GM12878 (cell line): ENCODE results near the gene ANKS1A. TPM values are rescaled to one million over a fixed set of nuclear protein-coding genes. Genes with fewer than 3 reads are reported as not detected.

Source experiments
- ATAC-seq: fragments of 200-7000 bp; cut with Tn5 transposase; 3 replicates; pipeline ENCODE4 v1.9.1; 2020; ENCODE audit warnings: mild to moderate bottlenecking, moderate library complexity
- BruUV-seq: library from RNA; stranded (reverse); fragments of 400-500 nt; replicated peaks from 2 replicates; lab custom pipeline; 2021; lab: Mats Ljungman, UMichigan
- CTCF ChIA-PET: fragments of 300-600 bp; sonication (Branson Sonifier 250); formaldehyde crosslinking; extraction: SDS; loops from one replicate; lab custom pipeline; 2021; ENCODE audit warnings: inconsistent platforms; lab: Yijun Ruan, JAX
- POLR2A ChIA-PET: fragments of 350-600 bp; formaldehyde crosslinking; extraction: SDS; loops from one replicate; lab custom pipeline; 2021; ENCODE audit warnings: inconsistent platforms; lab: Charles Lee
- RAD21 ChIA-PET: fragments of 300-600 bp; sonication (Branson Sonifier 250); formaldehyde crosslinking; loops from one replicate; lab custom pipeline; 2023; ENCODE audit warnings: antibody characterized with exemption; ENCODE audit not compliant: unreplicated experiment; lab: Charles Lee
- SMC1A ChIA-PET: fragments of 300-600 bp; sonication (Branson Sonifier 250); formaldehyde crosslinking; loops from one replicate; lab custom pipeline; 2023; ENCODE audit not compliant: unreplicated experiment, uncharacterized antibody; lab: Charles Lee
- DNase-seq: peaks from one replicate; pipeline ENCODE4 v3.0.0-alpha.2; 2011; ENCODE audit warnings: low read depth, low spot score
- FAIRE-seq: peaks from 3 replicates; lab custom pipeline; 2011; peaks lifted over from hg19 to GRCh38; lab: Jason Lieb, UNC
- H2AFZ ChIP-seq: 2 replicates; pipeline ENCODE4 v1.6.0; 2011; ENCODE audit warnings: low read depth, low read length, control low read depth; ENCODE audit not compliant: control insufficient read depth
- H3K27ac ChIP-seq: 2 replicates; pipeline ENCODE4 v1.5.1; 2011; ENCODE audit warnings: control low read depth; ENCODE audit not compliant: control insufficient read depth, insufficient read depth
- H3K27me3 ChIP-seq, 2 experiments: replicated peaks in 1 of 2; 2 replicates each; pipeline versions ENCODE4 v1.6.0 to v1.6.1; 2011; ENCODE audit warnings: low read length in 1 of 2; ENCODE audit not compliant: control insufficient read depth in 2 of 2, insufficient read depth in 2 of 2
- H3K36me3 ChIP-seq, 2 experiments: 2 replicates each; pipeline ENCODE4 v1.5.1; 2011; ENCODE audit warnings: low read length in 1 of 2; ENCODE audit not compliant: control insufficient read depth in 2 of 2, insufficient read depth in 2 of 2
- H3K4me1 ChIP-seq: 2 replicates; pipeline ENCODE4 v1.6.1; 2011; ENCODE audit warnings: mild to moderate bottlenecking, low read length, moderate library complexity, mixed read lengths; ENCODE audit not compliant: control insufficient read depth, insufficient read depth
- H3K4me2 ChIP-seq: 2 replicates; pipeline ENCODE4 v1.6.0; 2011; ENCODE audit warnings: control low read depth; ENCODE audit not compliant: control insufficient read depth, insufficient read depth
- H3K4me3 ChIP-seq: fragments of 200-600 bp; sonication (generic); 2 replicates; pipeline ENCODE4 v1.5.1; 2016
- H3K79me2 ChIP-seq: 2 replicates; pipeline ENCODE4 v1.6.0; 2011; ENCODE audit warnings: low read length; ENCODE audit not compliant: control insufficient read depth, insufficient read depth
- H3K9ac ChIP-seq: 2 replicates; pipeline ENCODE4 v1.8.0; 2011; ENCODE audit warnings: low read length, control low read depth, mixed read lengths; ENCODE audit not compliant: control insufficient read depth, insufficient read depth
- H3K9me3 ChIP-seq: replicated peaks from 3 replicates; pipeline ENCODE4 v1.5.1; 2011; ENCODE audit warnings: mild to moderate bottlenecking, low read length; ENCODE audit not compliant: control insufficient read depth, insufficient read depth
- H4K20me1 ChIP-seq: 2 replicates; pipeline ENCODE4 v1.6.0; 2011; ENCODE audit not compliant: control insufficient read depth, insufficient read depth
- NFXL1 ChIP-seq: fragments of 450-650 bp; IDR thresholded peaks from 2 replicates; pipeline ENCODE4 v1.6.1; 2017; ENCODE audit warnings: antibody characterized with exemption, mild to moderate bottlenecking, borderline replicate concordance
- ZBED1 ChIP-seq: IDR thresholded peaks from 2 replicates; pipeline ENCODE4 v1.6.1; 2016; ENCODE audit warnings: borderline replicate concordance
- WGBS: methylation state at CpG from one replicate; pipeline ENCODE4 v1.1.6; 2016; ENCODE audit warnings: low lambda C conversion rate; ENCODE audit not compliant: insufficient replicate concordance, insufficient coverage; ENCODE audit errors: missing lambda C conversion rate; 5-methylcytosine and 5-hydroxymethylcytosine counted together
- in situ Hi-C: fragments of 300-500 bp; cut with MboI; formaldehyde crosslinking; loops from 9 replicates; pipeline ENCODE4 v1.14.3; 2018; ENCODE audit warnings: mixed read lengths
- intact Hi-C: fragments of 100-400 bp; cut with micrococcal nuclease; formaldehyde crosslinking; loops from one replicate; pipeline ENCODE4 v1.14.2; 2022; ENCODE audit not compliant: unreplicated experiment
- polyA plus RNA-seq, 11 experiments: library from polyadenylated mRNA; depleted of rRNA in 4 of 11; unstranded in 6 of 11; stranded (reverse) in 5 of 11; fragments of >200 nt; fragmentation: Nextera tagmentation in 4 of 11; fragmentation: Illumina TruSeq in 1 of 11; extraction: Ambion mirVana in 4 of 11; extraction: Trizol in 1 of 11; gene quantifications; 1 replicate in 1 of 11; 2 replicates in 10 of 11; pipeline versions ENCODE4 v1.2.1 to v1.2.3, GENCODE V29; 2011 to 2016; ENCODE audit warnings: inconsistent platforms in 2 of 11, missing spikeins in 2 of 11, low read depth in 1 of 11
- total RNA-seq, 4 experiments: library from RNA; depleted of rRNA in 3 of 4; stranded (reverse); fragments of >200 nt in 3 of 4; fragmentation: Illumina TruSeq in 1 of 4; extraction: Trizol in 1 of 4; gene quantifications; 2 replicates each; pipeline versions ENCODE4 v1.2.1 to v1.2.3, GENCODE V29; 2013 to 2021
- TF ChIP-seq, protein P1 (sequence below): fragments of 450-650 bp; IDR thresholded peaks from 2 replicates; pipeline ENCODE4 v1.6.1; 2018; ENCODE audit warnings: mild to moderate bottlenecking, low read depth, moderate library complexity; ENCODE audit not compliant: partially characterized antibody

ANKS1A gene
- total and polyA plus RNA-seq, 10 of the 15 experiments (the other 5 are each of a cell fraction or from before 2014, with no cell fraction given) = 0.60 to 7.0 (median 3.0) TPM

- no peak for TF ChIP-seq NFXL1
- no peak for TF ChIP-seq ZBED1
Measured at GRCh38 chr6:35057449-35058357, 168.6 kb downstream of the ANKS1A start (continued).

DNA sequence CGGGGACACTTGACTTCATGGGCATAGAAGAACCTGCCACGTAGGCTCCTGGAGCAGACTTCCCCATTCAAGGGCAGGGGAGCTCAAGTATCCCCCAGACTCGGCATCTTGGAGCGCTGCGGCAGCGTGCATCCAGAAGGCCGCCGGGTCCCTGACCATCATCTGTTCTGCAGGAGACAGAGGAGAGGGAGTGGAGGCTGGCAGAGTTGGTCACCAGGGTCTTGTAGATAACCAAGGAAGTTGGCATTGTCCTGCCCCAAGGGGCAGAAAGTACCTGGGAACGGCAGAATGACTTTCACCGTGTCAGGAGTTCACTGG lies 169.3 kb downstream of the ANKS1A start:
- intact Hi-C loops (no loop called here), in situ Hi-C loops (no loop called here)
- ATAC-seq (no peak), FAIRE-seq (no peak), DNase-seq (no peak)
- Histone ChIP-seq H3K9me3 (no peaks in the 10 kb centered on the region), H3K4me1 (no peaks in the 10 kb centered on the region), H3K27me3 (no peaks in the 10 kb centered on the region), H3K79me2 (no peaks in the 10 kb centered on the region), H3K9ac (no peak overlapping the region), H2AFZ (no peak overlapping the region), H3K4me2 (no peak overlapping the region), H3K36me3 (no peaks in the 10 kb centered on the region), H3K27ac (no peak overlapping the region), H4K20me1 (no peaks in the 10 kb centered on the region), H3K4me3 (no peak overlapping the region)
- ChIA-PET POLR2A (no interaction called here), CTCF (interaction anchor here (1.1 kb wide), 1 partner anchor 182 kb away, joined by 3 read pairs; no protein-coding TSS in a partner anchor), RAD21 (no interaction called here), SMC1A (interaction anchor here (1.9 kb wide), 1 partner anchor 47 kb away, joined by 5 read pairs; no protein-coding TSS in a partner anchor)
- no TSS peak for BruUV-seq
- TF ChIP-seq, protein P1, sequence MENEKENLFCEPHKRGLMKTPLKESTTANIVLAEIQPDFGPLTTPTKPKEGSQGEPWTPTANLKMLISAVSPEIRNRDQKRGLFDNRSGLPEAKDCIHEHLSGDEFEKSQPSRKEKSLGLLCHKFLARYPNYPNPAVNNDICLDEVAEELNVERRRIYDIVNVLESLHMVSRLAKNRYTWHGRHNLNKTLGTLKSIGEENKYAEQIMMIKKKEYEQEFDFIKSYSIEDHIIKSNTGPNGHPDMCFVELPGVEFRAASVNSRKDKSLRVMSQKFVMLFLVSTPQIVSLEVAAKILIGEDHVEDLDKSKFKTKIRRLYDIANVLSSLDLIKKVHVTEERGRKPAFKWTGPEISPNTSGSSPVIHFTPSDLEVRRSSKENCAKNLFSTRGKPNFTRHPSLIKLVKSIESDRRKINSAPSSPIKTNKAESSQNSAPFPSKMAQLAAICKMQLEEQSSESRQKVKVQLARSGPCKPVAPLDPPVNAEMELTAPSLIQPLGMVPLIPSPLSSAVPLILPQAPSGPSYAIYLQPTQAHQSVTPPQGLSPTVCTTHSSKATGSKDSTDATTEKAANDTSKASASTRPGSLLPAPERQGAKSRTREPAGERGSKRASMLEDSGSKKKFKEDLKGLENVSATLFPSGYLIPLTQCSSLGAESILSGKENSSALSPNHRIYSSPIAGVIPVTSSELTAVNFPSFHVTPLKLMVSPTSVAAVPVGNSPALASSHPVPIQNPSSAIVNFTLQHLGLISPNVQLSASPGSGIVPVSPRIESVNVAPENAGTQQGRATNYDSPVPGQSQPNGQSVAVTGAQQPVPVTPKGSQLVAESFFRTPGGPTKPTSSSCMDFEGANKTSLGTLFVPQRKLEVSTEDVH = no peak
- WGBS = 86% methylated on average over 10 of the region's 10 CpGs
